ENCODE results near the gene B3GNT9. TPM values are rescaled to one million over a fixed set of nuclear protein-coding genes. Genes with fewer than 3 reads are reported as not detected.

The B3GNT9 gene
- polyA plus RNA-seq, 1 experiment: 18.6 TPM

DNA sequence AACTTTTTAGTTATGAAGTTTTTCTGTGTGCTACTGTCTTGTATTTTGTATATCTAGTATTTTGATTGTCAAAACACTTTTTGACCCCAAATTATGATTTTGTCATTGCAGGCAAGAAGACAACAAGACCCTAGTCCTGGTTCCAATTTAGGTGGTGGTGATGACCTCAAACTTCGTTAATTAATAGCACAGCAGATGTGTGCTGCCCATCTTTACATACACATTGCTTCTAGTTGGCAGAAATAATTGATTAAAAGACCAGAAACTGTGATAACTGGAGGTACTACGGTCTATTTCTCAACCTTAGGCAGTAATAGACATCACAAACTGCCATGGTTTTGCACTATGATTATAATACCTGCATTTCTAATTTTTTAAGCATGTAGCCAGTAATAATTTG lies 52.2 kb downstream of the B3GNT9 start:
- Histone ChIP-seq H3K27me3 (ENCODE audit: control insufficient read depth, insufficient read depth, low read length) (no peaks in the 10 kb centered on the region), H3K9me3 (ENCODE audit: control insufficient read depth, insufficient read depth, low read length) (no peaks in the 10 kb centered on the region), H3K4me3 (ENCODE audit: low read depth, low read length) (no peak overlapping the region), H3K27ac (ENCODE audit: low read depth, low read length) (no peak overlapping the region)
- DNase-seq (ENCODE audit: low read depth, low spot score): no peak
- POLR2A ChIA-PET: no interaction called here
- CTCF ChIA-PET: interaction anchor here (0.7 to 8.0 kb wide), 6 partner anchors 57 to 138 kb away, joined by 3 to 127 read pairs (median 9); no protein-coding TSS in a partner anchor
- TF ChIP-seq, protein P1, sequence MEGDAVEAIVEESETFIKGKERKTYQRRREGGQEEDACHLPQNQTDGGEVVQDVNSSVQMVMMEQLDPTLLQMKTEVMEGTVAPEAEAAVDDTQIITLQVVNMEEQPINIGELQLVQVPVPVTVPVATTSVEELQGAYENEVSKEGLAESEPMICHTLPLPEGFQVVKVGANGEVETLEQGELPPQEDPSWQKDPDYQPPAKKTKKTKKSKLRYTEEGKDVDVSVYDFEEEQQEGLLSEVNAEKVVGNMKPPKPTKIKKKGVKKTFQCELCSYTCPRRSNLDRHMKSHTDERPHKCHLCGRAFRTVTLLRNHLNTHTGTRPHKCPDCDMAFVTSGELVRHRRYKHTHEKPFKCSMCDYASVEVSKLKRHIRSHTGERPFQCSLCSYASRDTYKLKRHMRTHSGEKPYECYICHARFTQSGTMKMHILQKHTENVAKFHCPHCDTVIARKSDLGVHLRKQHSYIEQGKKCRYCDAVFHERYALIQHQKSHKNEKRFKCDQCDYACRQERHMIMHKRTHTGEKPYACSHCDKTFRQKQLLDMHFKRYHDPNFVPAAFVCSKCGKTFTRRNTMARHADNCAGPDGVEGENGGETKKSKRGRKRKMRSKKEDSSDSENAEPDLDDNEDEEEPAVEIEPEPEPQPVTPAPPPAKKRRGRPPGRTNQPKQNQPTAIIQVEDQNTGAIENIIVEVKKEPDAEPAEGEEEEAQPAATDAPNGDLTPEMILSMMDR (IDR thresholded peaks at IDR 0.05; ENCODE audit: low read depth, low read length): no peak

Other genes starting within 250 kb of the B3GNT9 start
- not detected in 2 replicates for gene CDH16, start 232.1 kb downstream of the B3GNT9 start, polyA plus RNA-seq (2011; rRNA removed)
- gene RRAD, start 225.5 kb downstream of the B3GNT9 start, polyA plus RNA-seq (2011; rRNA removed): 1.9 and 2.7 TPM in 2 replicates
- gene CIAO2B, start 216.6 kb downstream of the B3GNT9 start, polyA plus RNA-seq (2011; rRNA removed): 131 and 166 TPM in 2 replicates
- gene CES2, start 215.5 kb downstream of the B3GNT9 start, polyA plus RNA-seq (2011; rRNA removed): 20.7 and 24.9 TPM in 2 replicates
- 0.06 and 0.12 TPM in 2 replicates for gene CES3, start 189.7 kb downstream of the B3GNT9 start, polyA plus RNA-seq (2011; rRNA removed)
- 2.8 and 3.3 TPM in 2 replicates for gene CES4A, start 162.4 kb downstream of the B3GNT9 start, polyA plus RNA-seq (2011; rRNA removed)
- 35.9 and 46.1 TPM in 2 replicates for gene CBFB, start 121.8 kb downstream of the B3GNT9 start, polyA plus RNA-seq (2011; rRNA removed)
- 24.6 and 26.1 TPM in 2 replicates for gene PHAF1, start 41.1 kb downstream of the B3GNT9 start, polyA plus RNA-seq (2011; rRNA removed)
- gene TRADD, start 8.9 kb upstream of the B3GNT9 start, polyA plus RNA-seq (2011; rRNA removed): 9.4 and 10.9 TPM in 2 replicates
- gene FBXL8, start 9.0 kb upstream of the B3GNT9 start, polyA plus RNA-seq (2011; rRNA removed): 2.7 and 3.2 TPM in 2 replicates
- 0.82 and 1.0 TPM in 2 replicates for gene HSF4, start 13.7 kb upstream of the B3GNT9 start, polyA plus RNA-seq (2011; rRNA removed)
- 8.2 and 10.7 TPM in 2 replicates for gene NOL3, start 19.5 kb upstream of the B3GNT9 start, polyA plus RNA-seq (2011; rRNA removed)
- 13.9 and 18.1 TPM in 2 replicates for gene MATCAP1, start 33.0 kb upstream of the B3GNT9 start, polyA plus RNA-seq (2011; rRNA removed)
- not detected in 2 replicates for gene EXOC3L1, start 39.1 kb upstream of the B3GNT9 start, polyA plus RNA-seq (2011; rRNA removed)
- 50.0 and 57.9 TPM in 2 replicates for gene E2F4, start 41.2 kb upstream of the B3GNT9 start, polyA plus RNA-seq (2011; rRNA removed)
- gene ELMO3, start 48.1 kb upstream of the B3GNT9 start, polyA plus RNA-seq (2011; rRNA removed): 0.57 and 0.74 TPM in 2 replicates
- 38.5 and 46.8 TPM in 2 replicates for gene TMEM208, start 76.1 kb upstream of the B3GNT9 start, polyA plus RNA-seq (2011; rRNA removed)
- 21.2 and 25.4 TPM in 2 replicates for gene FHOD1, start 96.5 kb upstream of the B3GNT9 start, polyA plus RNA-seq (2011; rRNA removed)
- 2.4 and 3.1 TPM in 2 replicates for gene SLC9A5, start 98.0 kb upstream of the B3GNT9 start, polyA plus RNA-seq (2011; rRNA removed)
- gene PLEKHG4, start 128.5 kb upstream of the B3GNT9 start, polyA plus RNA-seq (2011; rRNA removed): 17.2 and 23.3 TPM in 2 replicates
- 0.21 and 0.25 TPM in 2 replicates for gene KCTD19, start 175.7 kb upstream of the B3GNT9 start, polyA plus RNA-seq (2011; rRNA removed)
- 0.21 and 0.41 TPM in 2 replicates for gene LRRC36, start 175.8 kb upstream of the B3GNT9 start, polyA plus RNA-seq (2011; rRNA removed)
- 1.5 TPM in 2 replicates for gene TPPP3, start 242.5 kb upstream of the B3GNT9 start, polyA plus RNA-seq (2011; rRNA removed)